Fibroblast of lung (primary cell): ENCODE results near the gene PCMT1. TPM values are rescaled to one million over a fixed set of nuclear protein-coding genes. Genes with fewer than 3 reads are reported as not detected.

Experiments
- DNase-seq, 2 donors: peaks; one replicate each; pipeline versions ENCODE4 v3.0.0 to v3.0.0-alpha.2; 2010; ENCODE audit warnings: low read depth in 2 of 2
- H2AFZ ChIP-seq: 2 replicates; pipeline ENCODE4 v1.5.1; 2012; ENCODE audit warnings: low read length, control low read depth, inconsistent platforms
- H3K27ac ChIP-seq: 2 replicates; pipeline ENCODE4 v1.5.1; 2011; ENCODE audit warnings: low read length, control low read depth; ENCODE audit not compliant: insufficient read depth
- H3K27me3 ChIP-seq: 2 replicates; pipeline ENCODE4 v1.5.1; 2011; ENCODE audit warnings: mild to moderate bottlenecking, low read length; ENCODE audit not compliant: control insufficient read depth, insufficient read depth
- H3K36me3 ChIP-seq: 2 replicates; pipeline ENCODE4 v1.5.1; 2011; ENCODE audit warnings: low read length; ENCODE audit not compliant: control insufficient read depth, insufficient read depth
- H3K4me1 ChIP-seq: 2 replicates; pipeline ENCODE4 v1.5.1; 2011; ENCODE audit warnings: low read length; ENCODE audit not compliant: control insufficient read depth, insufficient read depth; ENCODE audit errors: extremely low read depth
- H3K4me2 ChIP-seq: 2 replicates; pipeline ENCODE4 v1.5.1; 2011; ENCODE audit warnings: low read length, control low read depth; ENCODE audit not compliant: insufficient read depth; ENCODE audit errors: extremely low read depth
- H3K4me3 ChIP-seq, 4 experiments: fragments of 200-600 bp in 1 of 4; sonication (generic) in 1 of 4; replicated peaks in 1 of 4; 2 replicates each; pipeline ENCODE4 v1.5.1; 2011 to 2016; ENCODE audit warnings: low read length in 4 of 4, low read depth in 3 of 4, mild to moderate bottlenecking in 3 of 4, control low read depth in 2 of 4, inconsistent platforms in 1 of 4, mixed read lengths in 1 of 4; ENCODE audit not compliant: insufficient read depth in 1 of 4; ENCODE audit errors: control extremely low read depth in 1 of 4
- H3K79me2 ChIP-seq: 2 replicates; pipeline ENCODE4 v1.5.1; 2012; ENCODE audit warnings: mild to moderate bottlenecking, low read length, inconsistent platforms; ENCODE audit not compliant: control insufficient read depth, insufficient read depth
- H3K9ac ChIP-seq: 2 replicates; pipeline ENCODE4 v1.5.1; 2011; ENCODE audit warnings: mild to moderate bottlenecking, low read length, control low read depth; ENCODE audit not compliant: insufficient read depth
- H3K9me3 ChIP-seq: 2 replicates; pipeline ENCODE4 v1.5.1; 2012; ENCODE audit warnings: low read depth, low read length; ENCODE audit not compliant: control insufficient read depth, insufficient read depth
- H4K20me1 ChIP-seq: 2 replicates; pipeline ENCODE4 v1.5.1; 2011; ENCODE audit warnings: low read length; ENCODE audit not compliant: control insufficient read depth, insufficient read depth; ENCODE audit errors: extremely low read depth
- CTCF ChIP-seq, 2 donors: IDR thresholded peaks in 1 of 2; conservative IDR thresholded peaks in 1 of 2; 1 replicate in 1 of 2; 2 replicates in 1 of 2; pipeline ENCODE4 v1.5.1; 2011 to 2012; ENCODE audit warnings: low read length in 2 of 2, control low read depth in 1 of 2, inconsistent platforms in 1 of 2, low read depth in 1 of 2, mild to moderate bottlenecking in 1 of 2
- EZH2 ChIP-seq: IDR thresholded peaks from 2 replicates; pipeline ENCODE4 v1.5.1; 2012; ENCODE audit warnings: low read length, control low read depth, mild to moderate bottlenecking; ENCODE audit errors: missing control alignments
- polyA plus RNA-seq, 2 donors: library from polyadenylated mRNA; depleted of rRNA in 1 of 2; stranded (reverse) in 1 of 2; unstranded in 1 of 2; fragments of >200 nt; gene quantifications; 2 replicates each; pipeline ENCODE4 v1.2.1, GENCODE V29; 2011 to 2012; ENCODE audit warnings: missing spikeins in 1 of 2
- total RNA-seq: library from RNA; depleted of rRNA; stranded (reverse); fragments of >200 nt; gene quantifications from 2 replicates; pipeline ENCODE4 v1.2.1, GENCODE V29; 2014

Gene PCMT1
- total and polyA plus RNA-seq, 2 donors (not counting 1 experiment from before 2014, with no cell fraction given), result 81.3 to 172 TPM

DNA sequence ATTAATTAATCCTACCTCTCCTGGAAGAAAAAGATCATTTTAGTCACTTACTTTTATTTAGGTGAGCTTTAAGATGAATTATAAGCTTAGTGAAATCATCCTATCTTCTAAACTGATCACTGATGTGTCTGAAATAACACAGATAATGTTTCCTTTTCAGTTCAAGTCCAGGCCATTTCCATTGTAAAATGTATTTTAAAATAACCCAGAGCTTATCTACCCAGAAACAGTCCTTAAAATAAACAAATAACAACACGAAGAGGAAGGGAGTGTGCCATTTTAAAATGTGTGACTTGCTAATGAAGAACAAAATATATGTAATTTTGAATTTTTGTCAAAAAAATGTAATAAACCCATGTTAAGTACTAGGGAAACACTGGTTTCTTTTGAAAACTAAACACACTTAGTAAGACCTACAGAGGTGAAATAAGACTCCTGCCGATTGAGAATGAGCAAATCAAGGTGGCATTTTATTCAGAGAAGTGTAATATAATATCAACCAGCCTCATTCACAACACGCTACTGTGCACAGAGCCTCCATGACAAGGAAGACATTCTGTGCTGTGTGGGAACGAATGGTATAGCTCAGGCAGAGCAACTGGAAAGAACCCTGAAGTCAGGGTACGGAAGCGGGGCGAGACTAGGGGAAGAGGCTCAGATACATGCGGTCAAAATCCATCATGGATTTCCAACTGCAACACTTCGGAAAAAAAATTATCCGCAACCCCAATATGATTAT lies 106.9 kb downstream of the PCMT1 start:
- H3K9ac ChIP-seq, result no peak overlapping the region
- no peaks in the 10 kb centered on the region for H3K36me3 ChIP-seq
- H3K79me2 ChIP-seq, result peaks cover 44% of the 10 kb centered on the region
- no peaks in the 10 kb centered on the region for H3K9me3 ChIP-seq
- H4K20me1 ChIP-seq, result no peaks in the 10 kb centered on the region
- peak overlapping the region; percentile 86 for H3K27ac ChIP-seq
- H3K4me3 ChIP-seq, result peak overlapping the region in 1 of 4 experiments; percentile 62
- peak overlapping the region; percentile 78 for H3K4me2 ChIP-seq
- peaks cover 32% of the 10 kb centered on the region for H3K4me1 ChIP-seq
- TF ChIP-seq CTCF (conservative IDR thresholded peaks at IDR 0.05 in 1 of 2, IDR thresholded peaks at IDR 0.05 in 1 of 2; ENCODE audit: low read depth in 1 of 2, low read length in 2 of 2), result no peak
- no peak for TF ChIP-seq EZH2
- H2AFZ ChIP-seq, result no peak overlapping the region
- no peaks in the 10 kb centered on the region for H3K27me3 ChIP-seq
- no peak for DNase-seq

GRCh38 chr6:149857541-149857940 lies 108.0 kb downstream of the PCMT1 start:
- H3K9ac ChIP-seq, result no peak overlapping the region
- H4K20me1 ChIP-seq, result no peaks in the 10 kb centered on the region
- H3K4me3 ChIP-seq, result no peak overlapping the region
- no peak overlapping the region for H2AFZ ChIP-seq
- peak overlapping the region; percentile 86 for H3K27ac ChIP-seq
- TF ChIP-seq CTCF (conservative IDR thresholded peaks at IDR 0.05 in 1 of 2, IDR thresholded peaks at IDR 0.05 in 1 of 2; ENCODE audit: low read depth in 1 of 2, low read length in 2 of 2) (no peak), EZH2 (no peak)
- DNase-seq, result no peak
- H3K27me3 ChIP-seq, result no peaks in the 10 kb centered on the region
- no peaks in the 10 kb centered on the region for H3K36me3 ChIP-seq
- peaks cover 28% of the 10 kb centered on the region for H3K4me1 ChIP-seq
- no peak overlapping the region for H3K4me2 ChIP-seq
- no peaks in the 10 kb centered on the region for H3K9me3 ChIP-seq
- peaks cover 53% of the 10 kb centered on the region for H3K79me2 ChIP-seq

DNA sequence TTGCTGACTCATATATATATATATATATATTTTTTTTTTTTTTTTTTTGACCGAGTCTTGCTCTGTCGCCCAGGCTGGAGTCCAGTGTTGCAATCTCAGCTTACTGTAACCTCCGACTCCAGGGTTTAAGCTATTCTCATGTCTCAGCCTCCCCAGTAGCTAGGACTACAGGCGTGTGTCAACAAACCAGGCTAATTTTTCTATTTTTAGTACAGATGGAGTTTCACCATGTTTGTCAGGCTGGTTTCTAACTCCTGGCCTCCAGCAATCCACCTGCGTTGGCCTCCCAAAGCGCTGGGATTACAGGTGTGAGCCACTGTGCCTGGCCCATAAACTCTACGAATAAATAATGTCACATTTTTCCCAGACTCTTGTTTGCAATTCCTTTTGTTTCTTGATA lies 109.8 kb downstream of the PCMT1 start:
- no peak overlapping the region for H3K4me2 ChIP-seq
- no peak overlapping the region for H2AFZ ChIP-seq
- H3K4me1 ChIP-seq, result peaks cover 28% of the 10 kb centered on the region
- H3K9ac ChIP-seq, result no peak overlapping the region
- H3K4me3 ChIP-seq, result no peak overlapping the region
- no peaks in the 10 kb centered on the region for H3K27me3 ChIP-seq
- no peaks in the 10 kb centered on the region for H3K36me3 ChIP-seq
- H4K20me1 ChIP-seq, result no peaks in the 10 kb centered on the region
- peak; percentile 72 to 98 for DNase-seq
- peak overlapping the region; percentile 33 for H3K27ac ChIP-seq
- no peaks in the 10 kb centered on the region for H3K9me3 ChIP-seq
- H3K79me2 ChIP-seq, result peaks cover 50% of the 10 kb centered on the region
- TF ChIP-seq CTCF (conservative IDR thresholded peaks at IDR 0.05 in 1 of 2, IDR thresholded peaks at IDR 0.05 in 1 of 2; ENCODE audit: low read depth in 1 of 2, low read length in 2 of 2), result no peak
- TF ChIP-seq EZH2, result no peak
